ENCODE results near the gene CCDC146.
"Not testable (repeated sequence)": the region's sequence is repeated elsewhere in the genome, so short reads cannot be mapped to it uniquely, and the experiment has no call there.

CCDC146 gene, protein sequence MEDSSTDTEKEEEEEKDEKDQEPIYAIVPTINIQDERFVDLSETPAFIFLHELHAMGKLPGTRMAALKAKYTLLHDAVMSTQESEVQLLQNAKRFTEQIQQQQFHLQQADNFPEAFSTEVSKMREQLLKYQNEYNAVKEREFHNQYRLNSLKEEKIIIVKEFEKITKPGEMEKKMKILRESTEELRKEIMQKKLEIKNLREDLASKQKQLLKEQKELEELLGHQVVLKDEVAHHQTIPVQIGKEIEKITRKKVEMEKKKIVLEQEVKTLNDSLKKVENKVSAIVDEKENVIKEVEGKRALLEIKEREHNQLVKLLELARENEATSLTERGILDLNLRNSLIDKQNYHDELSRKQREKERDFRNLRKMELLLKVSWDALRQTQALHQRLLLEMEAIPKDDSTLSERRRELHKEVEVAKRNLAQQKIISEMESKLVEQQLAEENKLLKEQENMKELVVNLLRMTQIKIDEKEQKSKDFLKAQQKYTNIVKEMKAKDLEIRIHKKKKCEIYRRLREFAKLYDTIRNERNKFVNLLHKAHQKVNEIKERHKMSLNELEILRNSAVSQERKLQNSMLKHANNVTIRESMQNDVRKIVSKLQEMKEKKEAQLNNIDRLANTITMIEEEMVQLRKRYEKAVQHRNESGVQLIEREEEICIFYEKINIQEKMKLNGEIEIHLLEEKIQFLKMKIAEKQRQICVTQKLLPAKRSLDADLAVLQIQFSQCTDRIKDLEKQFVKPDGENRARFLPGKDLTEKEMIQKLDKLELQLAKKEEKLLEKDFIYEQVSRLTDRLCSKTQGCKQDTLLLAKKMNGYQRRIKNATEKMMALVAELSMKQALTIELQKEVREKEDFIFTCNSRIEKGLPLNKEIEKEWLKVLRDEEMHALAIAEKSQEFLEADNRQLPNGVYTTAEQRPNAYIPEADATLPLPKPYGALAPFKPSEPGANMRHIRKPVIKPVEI

DNA sequence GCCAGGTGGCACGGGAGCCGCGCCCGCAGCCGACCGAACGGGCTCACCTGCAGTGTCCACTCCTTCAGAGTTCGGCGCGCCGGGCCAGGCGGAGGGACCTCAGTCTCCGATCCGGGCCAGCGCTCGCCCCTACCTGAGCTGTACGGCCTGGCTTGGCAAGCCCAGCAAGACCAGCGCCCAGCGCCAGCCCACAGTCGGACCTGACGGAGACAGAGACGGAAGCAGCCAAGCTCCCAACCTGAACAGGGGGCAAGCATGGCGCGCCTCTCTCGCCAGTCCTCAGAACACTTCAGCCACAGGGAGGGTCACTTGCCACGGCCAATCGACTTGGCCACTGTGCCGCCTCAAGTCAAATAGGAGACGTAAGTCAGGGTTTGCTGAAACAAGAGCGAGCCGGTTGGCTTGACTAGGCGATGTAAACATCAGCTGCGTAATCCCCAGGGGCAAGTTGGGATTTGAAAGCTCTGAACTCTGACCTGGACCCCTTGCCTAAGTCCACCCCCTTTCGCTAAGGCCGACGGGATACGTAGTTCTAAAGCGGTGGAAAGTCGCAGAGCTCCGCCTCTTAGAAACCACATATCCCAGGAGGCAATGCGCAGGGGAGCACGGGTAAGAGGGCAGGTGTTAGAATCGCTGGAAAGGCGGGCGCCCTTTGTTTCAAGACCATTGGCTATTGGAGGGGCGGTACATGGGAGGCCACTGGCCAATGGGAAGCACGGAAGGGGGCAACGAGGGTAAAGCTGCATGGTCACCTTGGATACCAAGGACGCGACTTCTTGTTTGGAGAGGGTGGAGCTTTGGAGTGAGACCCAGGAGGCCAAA is at the start of gene CCDC146:
Gene CCDC146 (plus strand): TSS at position 756 of the 822 bp plus-strand sequence. CDS start 45,054 bp downstream, outside the sequence.
- DNase-seq: peak; percentile 99

DNA sequence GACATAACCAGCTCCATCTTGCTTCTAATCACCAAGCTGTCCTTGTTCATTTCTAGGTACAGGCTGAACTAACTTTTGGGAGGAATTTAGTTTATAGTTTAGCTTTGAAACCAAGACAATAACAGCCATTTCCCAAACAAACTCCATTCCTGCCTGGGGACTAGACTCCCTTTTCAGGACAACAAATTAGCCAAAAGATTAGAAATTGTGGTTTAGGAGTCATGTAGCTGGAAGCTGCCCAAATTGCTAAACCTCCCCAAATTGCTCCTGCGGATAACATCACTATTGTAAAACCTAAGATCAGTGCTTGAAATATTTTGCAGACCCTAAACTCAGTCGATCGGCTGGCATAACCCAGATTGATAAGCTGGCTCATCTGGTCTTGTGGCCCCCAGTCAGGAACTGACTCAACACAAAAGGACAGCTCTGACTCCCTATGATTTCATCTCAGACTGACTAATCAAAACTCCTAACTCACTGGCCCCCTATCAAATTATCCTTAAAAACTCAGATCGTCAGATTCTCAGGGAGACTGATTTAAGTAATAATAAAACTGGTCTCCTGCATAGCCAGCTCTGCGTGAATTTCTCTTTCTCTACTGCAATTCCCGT is 47.5 kb upstream of the CCDC146 start:
- not testable (repeated sequence) for DNase-seq

DNA sequence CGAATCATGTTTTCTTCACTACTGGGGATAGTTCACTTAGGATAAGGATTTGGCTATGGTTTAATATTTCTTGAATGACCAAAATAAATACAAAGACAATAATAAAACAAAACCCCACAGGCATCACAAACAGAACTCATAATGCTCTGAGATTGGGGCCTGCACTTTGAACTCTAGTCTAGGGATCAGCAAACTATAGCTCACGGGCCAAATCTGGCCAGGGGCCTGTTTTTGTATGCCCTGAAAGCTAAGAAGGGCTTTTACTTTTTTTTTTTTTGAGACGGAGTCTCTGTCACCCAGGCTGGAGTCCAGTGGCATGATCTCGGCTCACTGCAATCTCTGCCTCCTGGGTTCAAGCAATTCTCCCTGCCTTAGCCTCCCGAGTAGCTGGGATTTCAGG is 45.4 kb upstream of the CCDC146 start:
- not testable (repeated sequence) for DNase-seq

DNA sequence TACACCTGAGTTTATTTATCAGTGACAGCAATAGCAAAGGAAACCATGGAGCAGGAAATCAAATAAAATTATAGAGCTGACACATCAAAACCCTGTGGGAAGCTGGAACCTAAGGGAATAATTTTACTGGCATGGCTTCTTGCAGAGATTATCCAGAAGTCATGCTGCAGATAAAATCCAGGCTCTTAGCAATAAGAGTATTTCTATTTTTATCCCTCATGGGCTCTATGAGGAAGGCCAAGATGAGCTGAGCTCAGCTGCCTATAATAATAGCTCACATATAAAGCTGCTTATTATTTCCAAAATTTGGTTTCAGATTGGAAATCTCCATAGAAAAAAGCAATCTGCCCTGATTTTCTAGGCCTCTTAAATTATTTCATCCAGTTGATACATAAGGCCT is 43.3 kb upstream of the CCDC146 start:
- DNase-seq: not testable (repeated sequence)

DNA sequence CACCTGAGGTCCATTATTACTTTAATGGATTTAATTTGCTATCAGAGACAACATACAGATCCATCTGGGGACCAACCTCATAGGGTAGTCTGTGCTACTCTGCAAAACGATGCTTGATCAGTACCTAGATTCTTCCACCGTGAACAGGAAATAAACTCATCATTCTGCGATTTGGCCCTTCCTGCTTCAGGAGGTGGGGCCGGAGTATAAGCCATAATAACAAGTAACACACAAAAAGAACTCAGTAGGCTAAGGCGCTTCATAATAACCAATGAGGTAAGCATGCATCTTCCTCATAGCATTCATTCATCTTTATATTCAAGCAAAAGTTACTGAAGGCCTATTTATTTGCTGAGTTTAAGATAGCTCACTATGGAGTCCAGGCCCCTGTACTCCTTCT is 42.8 kb upstream of the CCDC146 start:
- not testable (repeated sequence) for DNase-seq

DNA sequence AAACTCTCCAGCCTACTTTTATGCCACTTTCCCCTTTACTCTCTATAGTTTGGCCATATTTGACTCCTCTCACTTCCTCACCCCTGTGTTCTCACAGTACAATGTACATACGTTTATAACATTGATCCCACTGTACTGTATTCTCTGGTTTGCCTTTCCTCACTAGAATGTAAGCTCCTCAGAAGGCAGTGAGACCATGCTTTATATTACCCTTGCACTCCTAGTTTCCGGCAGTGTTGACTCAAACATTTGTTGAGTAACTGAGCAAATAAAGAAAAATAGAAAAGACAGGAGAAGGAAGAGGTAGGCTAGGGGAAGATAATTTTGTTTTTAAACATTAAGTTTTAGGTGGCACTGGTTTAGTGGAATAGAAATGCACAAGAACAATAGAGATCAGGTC is 42.2 kb upstream of the CCDC146 start:
- DNase-seq: not testable (repeated sequence)

DNA sequence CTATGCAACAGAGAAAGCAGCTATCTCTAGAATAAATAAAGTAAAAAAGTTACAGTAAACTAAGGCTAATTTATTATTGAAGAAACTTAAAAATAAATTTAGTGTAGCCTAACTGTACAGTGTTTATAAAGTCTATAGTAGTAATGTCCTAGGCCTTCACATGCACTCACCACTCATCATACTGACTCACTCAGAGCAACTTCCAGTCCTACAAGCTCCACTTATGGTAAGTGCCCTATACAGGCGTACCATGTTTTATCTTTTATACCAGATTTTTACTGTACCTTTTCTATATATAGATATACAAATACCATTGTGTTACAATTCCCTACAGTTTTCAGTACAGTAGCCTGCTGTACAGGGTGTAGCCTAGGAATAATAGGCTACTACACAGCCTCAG is 40.2 kb upstream of the CCDC146 start:
- DNase-seq: not testable (repeated sequence)

DNA sequence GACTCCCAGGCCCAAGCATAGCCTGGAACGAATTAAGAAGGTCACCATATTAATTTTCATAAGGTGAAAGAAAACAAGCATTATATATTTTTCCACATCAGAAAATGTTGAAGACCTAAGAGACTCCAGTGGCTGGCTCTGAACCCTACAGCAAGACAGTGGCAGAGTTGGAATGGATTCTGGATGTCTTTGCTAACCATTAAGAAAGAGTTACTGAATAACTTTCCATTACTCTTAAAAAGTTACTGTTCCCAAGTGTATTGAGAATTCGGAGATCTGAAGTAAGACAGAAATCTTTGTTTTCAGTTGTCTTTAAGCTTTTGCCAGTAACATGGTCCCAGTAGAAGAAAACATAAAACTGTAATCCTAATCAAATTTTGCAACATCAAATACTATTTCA is 30.1 kb upstream of the CCDC146 start:
- not testable (repeated sequence) for DNase-seq

DNA sequence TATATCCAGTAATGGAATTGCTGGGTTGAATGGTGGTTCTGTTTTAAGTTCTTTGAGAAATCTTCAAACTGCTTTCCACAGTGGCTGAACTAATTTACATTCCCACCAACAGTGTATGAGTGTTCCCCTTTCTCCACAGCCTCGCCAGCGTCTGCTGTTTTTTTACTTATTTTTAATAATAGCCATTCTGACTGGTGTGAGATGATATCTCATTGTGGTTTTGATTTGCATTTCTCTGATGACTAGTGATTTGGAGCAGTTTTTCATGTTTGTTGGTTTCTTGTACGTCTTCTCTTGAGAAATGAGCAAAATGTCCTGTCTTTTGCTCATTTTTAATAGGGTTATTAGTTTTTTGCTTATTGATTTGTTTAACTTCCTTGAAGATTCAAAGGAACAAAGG is 21.9 kb upstream of the CCDC146 start:
- DNase-seq: not testable (repeated sequence)

DNA sequence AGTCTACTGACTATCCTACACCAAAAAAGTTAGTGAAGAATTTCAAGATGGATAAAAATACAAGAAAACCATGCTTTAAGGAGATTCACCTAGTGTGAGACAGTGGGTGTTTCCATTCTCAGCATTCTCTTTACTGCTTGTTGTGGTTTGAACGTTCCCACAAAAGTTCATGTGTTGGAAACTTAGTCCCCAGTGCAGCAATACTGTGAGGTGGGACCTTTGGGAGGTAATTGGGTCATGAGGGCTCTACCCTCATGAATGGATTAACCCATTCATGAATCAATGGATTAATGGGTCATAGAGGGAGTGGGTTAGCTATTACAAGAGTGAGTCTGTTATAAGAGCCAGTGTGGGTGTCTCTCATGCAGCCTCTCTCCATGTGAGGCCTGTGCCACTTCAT is 21.2 kb upstream of the CCDC146 start:
- not testable (repeated sequence) for DNase-seq

DNA sequence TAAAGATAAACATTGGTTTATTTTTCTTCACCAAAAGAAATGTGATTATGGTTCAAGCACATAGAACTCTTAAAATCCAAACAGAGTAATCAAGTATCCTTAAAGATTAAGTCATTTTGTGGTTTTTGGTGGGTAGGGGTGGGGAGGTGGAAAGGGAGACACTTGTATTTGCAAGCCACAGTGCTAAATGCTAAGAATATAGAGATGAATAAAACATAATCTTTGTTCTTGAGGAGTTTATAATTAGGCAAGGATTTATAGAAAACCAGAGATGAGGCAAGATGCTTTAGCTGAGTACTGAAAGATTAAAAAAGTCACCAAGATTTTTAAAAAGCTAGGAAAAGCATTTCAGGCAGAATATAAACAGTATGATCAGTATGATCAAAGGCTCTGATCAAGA is 19.7 kb upstream of the CCDC146 start:
- DNase-seq: not testable (repeated sequence)

DNA sequence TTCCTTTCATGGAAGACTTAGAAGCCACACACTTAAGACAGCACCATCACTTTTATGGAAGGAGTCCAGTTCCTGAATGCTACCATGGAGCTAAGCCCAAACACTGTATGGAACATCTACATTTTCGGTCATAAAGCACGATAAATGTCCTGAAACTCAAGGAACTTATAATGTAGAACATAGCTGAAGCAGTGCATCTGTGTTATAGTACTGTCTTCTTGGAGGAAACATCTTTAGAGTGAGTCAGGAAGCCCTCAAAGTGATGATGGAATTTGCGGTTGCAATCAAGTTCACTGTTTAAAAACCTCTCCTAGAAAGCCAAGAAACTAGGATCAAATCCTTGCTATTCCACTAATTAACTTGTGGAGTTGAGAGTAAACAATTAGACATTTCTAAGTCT is 16.5 kb upstream of the CCDC146 start:
- DNase-seq: not testable (repeated sequence)

DNA sequence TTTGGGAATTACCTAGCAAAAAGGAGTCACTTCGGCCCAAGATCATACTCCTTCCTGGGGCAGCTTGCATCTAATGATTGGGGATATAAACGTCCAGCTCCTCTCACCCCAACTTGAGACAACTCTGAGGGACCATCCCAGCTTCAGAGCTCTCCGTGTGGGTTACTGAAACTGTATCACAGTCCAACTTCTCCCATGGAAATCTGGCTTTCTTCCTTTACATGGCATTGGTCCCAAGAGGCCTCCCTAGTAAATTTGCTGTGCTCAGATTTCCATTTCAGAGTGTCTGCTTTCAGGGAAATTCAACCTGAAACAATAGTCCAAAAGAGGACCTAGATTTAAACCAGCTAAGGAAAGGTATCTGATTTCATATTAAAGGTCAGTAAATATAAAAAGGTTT is 14.8 kb upstream of the CCDC146 start:
- DNase-seq: not testable (repeated sequence)

DNA sequence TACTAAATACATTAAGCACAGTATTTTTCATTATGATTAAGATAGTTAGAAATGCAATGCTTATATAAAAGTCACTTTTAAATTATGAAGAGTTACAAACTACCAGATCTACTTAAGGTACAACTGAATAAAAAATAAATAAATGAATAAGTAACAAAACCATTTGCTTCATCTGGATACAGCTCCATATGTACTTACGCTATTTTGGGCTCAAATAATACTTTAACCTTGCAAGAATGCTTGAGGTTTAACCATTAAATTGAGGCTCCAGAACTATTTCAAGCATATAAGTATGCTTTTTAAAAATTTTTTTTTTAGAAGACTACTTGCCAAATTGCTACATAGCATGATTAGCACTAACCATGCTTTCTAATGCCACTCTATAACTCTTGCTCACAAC is 14.1 kb upstream of the CCDC146 start:
- not testable (repeated sequence) for DNase-seq

DNA sequence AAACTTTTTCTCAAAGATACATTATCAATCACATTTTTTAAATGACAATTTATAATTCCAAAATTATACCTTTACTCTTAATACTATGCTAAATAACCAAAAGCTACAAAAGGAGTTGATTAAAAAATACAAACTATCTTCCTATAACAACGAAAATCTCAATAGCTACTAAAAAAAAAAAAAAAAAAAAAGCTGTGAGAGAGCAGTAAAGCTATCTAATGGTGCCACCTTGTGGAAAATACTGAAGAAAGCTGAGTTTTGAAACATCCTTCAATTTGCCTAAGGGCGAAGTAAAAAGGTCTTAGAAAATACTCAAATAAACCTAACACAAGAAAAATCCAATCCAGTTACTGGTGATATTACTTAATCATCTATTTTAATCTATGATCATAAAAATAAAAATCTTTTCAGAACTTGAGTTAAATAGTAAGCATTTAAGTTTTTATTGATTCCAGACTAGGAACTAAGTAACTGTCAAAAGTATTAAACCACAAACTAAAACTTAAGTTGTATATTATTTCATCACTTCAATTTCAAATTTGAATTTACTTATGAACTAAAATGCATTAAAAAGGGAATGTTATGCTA is 9.6 kb upstream of the CCDC146 start:
- not testable (repeated sequence) for DNase-seq

DNA sequence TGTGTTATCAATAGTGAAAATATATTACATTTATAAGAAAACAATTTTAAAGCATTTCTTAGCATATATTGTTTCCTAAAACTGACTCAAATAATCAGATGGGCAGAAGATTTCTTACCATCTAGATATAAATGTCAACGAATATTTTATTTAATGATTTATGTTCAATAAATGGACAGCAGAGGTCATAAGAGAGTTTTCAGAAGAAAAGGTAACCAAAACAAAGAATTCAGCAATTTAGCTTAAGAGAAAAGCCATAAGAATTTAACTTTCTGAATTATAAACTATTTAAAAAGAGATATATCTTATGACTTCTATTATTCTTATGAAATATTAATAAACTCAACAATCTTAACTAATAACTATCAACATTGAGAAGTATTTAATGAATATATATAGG is 3.1 kb downstream of the CCDC146 start:
- not testable (repeated sequence) for DNase-seq

DNA sequence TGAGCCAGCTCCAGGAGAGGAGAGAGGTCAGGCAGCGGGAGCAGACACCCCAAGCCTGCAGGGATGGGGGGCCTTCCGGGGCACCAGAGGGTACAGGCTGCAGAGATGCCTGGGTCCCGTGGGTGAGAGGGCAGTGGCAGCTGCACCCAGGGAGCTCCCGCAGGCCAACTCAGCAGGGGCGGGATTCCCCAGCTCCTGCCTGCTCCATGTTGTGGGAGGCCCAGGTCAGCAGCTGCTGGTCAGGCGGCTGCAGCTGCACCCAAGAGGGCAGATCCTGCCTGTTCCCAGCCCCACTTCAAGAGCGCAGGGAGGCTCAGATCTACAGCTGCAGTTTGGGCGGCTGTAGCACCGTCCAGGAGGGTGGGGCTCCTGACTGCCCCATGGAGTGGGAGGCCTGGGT is 4.6 kb downstream of the CCDC146 start:
- not testable (repeated sequence) for DNase-seq

DNA sequence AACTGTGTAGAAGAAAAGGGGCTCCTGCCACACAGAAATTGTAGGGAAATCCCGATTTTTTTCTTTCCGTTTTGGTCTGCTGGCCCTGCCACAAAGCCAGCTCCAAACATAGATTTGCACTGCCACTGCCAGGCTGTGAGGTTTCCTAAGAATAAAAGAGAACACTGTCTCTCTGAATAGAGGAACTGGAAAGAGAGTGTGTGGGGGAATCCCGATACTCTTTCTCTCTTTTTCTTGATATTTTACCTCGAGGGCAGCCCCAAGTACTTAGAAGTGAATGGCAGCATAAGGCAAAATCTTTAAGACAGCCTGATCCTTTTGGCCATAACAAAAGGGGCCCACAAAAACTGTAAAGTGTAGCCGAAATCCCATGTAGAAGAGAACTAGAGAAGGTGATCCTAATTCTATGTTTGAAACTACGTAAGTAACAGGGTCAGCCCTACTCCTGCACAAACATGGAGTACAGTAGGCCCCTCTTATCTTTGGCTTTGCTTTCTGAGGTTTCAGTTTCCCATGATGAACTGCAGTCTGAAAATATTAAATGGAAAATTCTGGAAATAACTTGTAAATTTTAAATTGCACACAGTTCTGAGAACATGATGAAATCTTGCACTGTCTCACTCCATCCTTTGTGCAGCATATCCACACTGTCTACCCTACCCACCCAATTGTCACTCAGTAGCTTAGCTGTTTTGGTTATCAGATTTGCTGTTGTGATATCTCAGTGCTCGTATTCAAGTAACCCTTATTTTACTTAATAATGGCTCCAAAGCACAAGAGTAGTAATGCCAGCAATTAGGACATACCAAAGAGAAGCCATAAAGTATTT is 6.4 kb downstream of the CCDC146 start:
- not testable (repeated sequence) for DNase-seq

DNA sequence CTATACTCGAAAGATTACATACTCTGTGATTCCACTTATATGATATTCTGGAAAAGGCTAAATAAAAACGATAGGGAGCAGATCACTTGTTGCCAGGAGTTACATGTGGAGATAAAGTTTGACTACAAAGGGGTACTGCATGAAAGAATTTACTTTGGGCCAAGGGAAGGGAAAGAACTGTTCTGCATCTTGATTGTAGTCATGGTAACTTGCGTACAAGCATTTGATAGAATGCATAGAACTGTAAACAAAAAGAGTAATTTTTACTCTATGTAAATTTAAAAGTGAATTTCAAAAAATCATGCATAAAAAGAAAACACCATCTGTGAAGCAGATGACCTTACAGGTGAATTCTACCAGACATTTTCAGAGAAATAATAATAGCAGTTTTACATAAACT is 9.4 kb downstream of the CCDC146 start:
- DNase-seq: not testable (repeated sequence)

DNA sequence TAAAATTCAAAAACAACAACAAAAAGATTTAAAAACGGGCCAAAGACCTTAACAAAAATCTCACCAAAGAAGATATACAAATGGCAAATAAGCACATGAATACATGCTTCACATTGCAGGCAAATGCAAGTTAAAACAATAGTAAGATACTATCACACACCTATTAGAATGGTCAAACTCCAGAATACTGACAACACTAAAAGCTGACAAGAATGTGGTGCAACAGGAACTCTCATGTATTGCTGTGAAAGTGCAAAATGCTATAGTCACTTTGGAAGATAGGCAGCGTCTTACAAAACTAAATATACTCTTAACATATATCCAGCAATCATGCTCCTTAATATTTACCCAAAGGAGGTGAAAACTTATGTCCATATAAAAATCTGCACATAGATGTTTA is 16.3 kb downstream of the CCDC146 start:
- DNase-seq: not testable (repeated sequence)

DNA sequence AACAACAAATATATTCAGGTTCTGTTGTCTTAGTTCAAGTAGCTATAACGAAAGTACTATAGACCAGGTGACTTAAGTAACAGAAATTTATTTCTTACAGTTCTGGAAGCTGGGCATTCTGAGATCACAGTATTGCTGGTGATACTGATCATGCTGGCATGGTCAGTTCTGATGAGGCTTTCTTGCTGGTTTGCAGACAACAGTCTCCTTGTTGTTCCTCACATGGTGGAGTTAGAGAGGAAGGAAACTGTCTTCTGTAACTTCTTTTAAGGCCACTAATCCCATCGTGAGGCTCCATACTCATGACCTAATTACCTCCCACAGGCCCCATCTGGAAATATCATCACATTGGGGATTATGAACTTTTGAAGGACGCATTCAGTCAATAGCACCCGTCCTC is 17.9 kb downstream of the CCDC146 start:
- not testable (repeated sequence) for DNase-seq
